HCT116 (cell line): ENCODE data around the gene CCDC85B. TPM values are rescaled to one million over a fixed set of nuclear protein-coding genes. Genes with fewer than 3 reads are reported as not detected.

Experiments used
- ATAC-seq: fragments of 200-7000 bp; cut with Tn5 transposase; 2 replicates; pipeline ENCODE4 v1.9.1; 2020; ENCODE audit warnings: mild to moderate bottlenecking, moderate library complexity
- BruUV-seq: library from RNA; stranded (reverse); fragments of 400-500 nt; replicated peaks from 2 replicates; lab custom pipeline; 2021; lab: Mats Ljungman, UMichigan
- CTCF ChIA-PET: fragments of 300-600 bp; sonication (Branson Sonifier 250); formaldehyde crosslinking; loops from one replicate; lab custom pipeline; 2021; ENCODE audit warnings: antibody characterized with exemption; lab: Charles Lee
- POLR2A ChIA-PET: fragments of 300-600, 350-600 bp; sonication (Branson Sonifier 250); formaldehyde crosslinking; loops from one replicate; lab custom pipeline; 2021; ENCODE audit warnings: antibody characterized with exemption; lab: Charles Lee
- RAD21 ChIA-PET, 2 experiments: fragments of 300-600 bp; sonication (Branson Sonifier 250); formaldehyde crosslinking; loops; one replicate each; lab custom pipeline; 2023; ENCODE audit warnings: low total read pairs in 2 of 2; ENCODE audit not compliant: uncharacterized antibody in 2 of 2, unreplicated experiment in 2 of 2, low non-redundant PET in 1 of 2; lab: Charles Lee
- DNase-seq: peaks from one replicate; pipeline ENCODE4 v3.0.0-alpha.2; 2010; ENCODE audit warnings: low read depth, low spot score
- H2AFZ ChIP-seq: fragments of 200-600 bp; shearing (Covaris generic), sonication (generic); 2 replicates; pipeline ENCODE4 v1.6.1; 2017; ENCODE audit warnings: low read depth, mixed run types, mixed read lengths, antibody characterized with exemption, low read length; ENCODE audit not compliant: poor library complexity, severe bottlenecking
- H3K27ac ChIP-seq: 2 replicates; pipeline ENCODE4 v1.5.1; 2012; ENCODE audit warnings: low read depth, low read length
- H3K27me3 ChIP-seq: fragments of 200-600 bp; sonication (generic); 2 replicates; pipeline ENCODE4 v1.6.1; 2016; ENCODE audit warnings: mixed run types, low read length, mixed read lengths; ENCODE audit not compliant: insufficient read depth
- H3K36me3 ChIP-seq, 2 experiments: fragments of 200-500 bp in 1 of 2; fragments of 200-600 bp in 1 of 2; sonication (Bioruptor generic) in 1 of 2; sonication (generic) in 1 of 2; 2 replicates each; pipeline versions ENCODE4 v1.5.1 to v1.6.1; 2014 to 2016; ENCODE audit warnings: low read length in 2 of 2, inconsistent platforms in 1 of 2, mixed read lengths in 1 of 2, mixed run types in 1 of 2; ENCODE audit not compliant: insufficient read depth in 2 of 2, control insufficient read depth in 1 of 2
- H3K4me1 ChIP-seq, 2 experiments: fragments of 200-600 bp in 1 of 2; sonication (generic) in 1 of 2; 2 replicates each; pipeline versions ENCODE4 v1.5.1 to v1.6.1; 2012 to 2017; ENCODE audit warnings: low read length in 2 of 2, inconsistent platforms in 1 of 2, mild to moderate bottlenecking in 1 of 2, mixed read lengths in 1 of 2, mixed run types in 1 of 2, moderate library complexity in 1 of 2; ENCODE audit not compliant: insufficient read depth in 2 of 2, control insufficient read depth in 1 of 2
- H3K4me2 ChIP-seq: fragments of 200-600 bp; sonication (generic); 2 replicates; pipeline ENCODE4 v1.6.1; 2017; ENCODE audit warnings: mixed run types, low read length, mixed read lengths
- H3K4me3 ChIP-seq, 2 experiments: fragments of 200-600 bp in 1 of 2; sonication (generic) in 1 of 2; replicated peaks in 1 of 2; 2 replicates each; pipeline ENCODE4 v1.5.1; 2011 to 2016; ENCODE audit warnings: low read length in 2 of 2, control low read depth in 1 of 2, low read depth in 1 of 2, mild to moderate bottlenecking in 1 of 2, mixed read lengths in 1 of 2, mixed run types in 1 of 2
- H3K79me2 ChIP-seq: fragments of 200-600 bp; sonication (generic); 2 replicates; pipeline ENCODE4 v1.6.1; 2017; ENCODE audit warnings: mild to moderate bottlenecking, mixed run types, low read length, moderate library complexity, mixed read lengths; ENCODE audit not compliant: insufficient read depth
- H3K9ac ChIP-seq: fragments of 200-600 bp; sonication (generic); 2 replicates; pipeline ENCODE4 v1.6.1; 2016; ENCODE audit warnings: low read length, mixed read lengths
- H3K9me2 ChIP-seq: fragments of 200-600 bp; sonication (generic), shearing (Covaris generic); 2 replicates; pipeline ENCODE4 v1.6.1; 2017; ENCODE audit warnings: mixed run types, mild to moderate bottlenecking, moderate library complexity; ENCODE audit not compliant: insufficient read depth
- H3K9me3 ChIP-seq, 2 experiments: fragments of 200-500 bp in 1 of 2; fragments of 200-600 bp in 1 of 2; sonication (Bioruptor generic) in 1 of 2; sonication (generic) in 1 of 2; 2 replicates each; pipeline ENCODE4 v1.6.1; 2014 to 2017; ENCODE audit warnings: low read length in 2 of 2, mixed read lengths in 2 of 2, inconsistent platforms in 1 of 2, low read depth in 1 of 2, mild to moderate bottlenecking in 1 of 2, mixed run types in 1 of 2, moderate library complexity in 1 of 2; ENCODE audit not compliant: control insufficient read depth in 1 of 2, insufficient read depth in 1 of 2
- H4K20me1 ChIP-seq: fragments of 200-600 bp; sonication (generic), shearing (Covaris generic); 2 replicates; pipeline ENCODE4 v1.6.1; 2017; ENCODE audit warnings: mixed run types, mild to moderate bottlenecking, moderate library complexity; ENCODE audit not compliant: insufficient read depth
- CEBPB ChIP-seq: IDR thresholded peaks from 2 replicates; pipeline ENCODE4 v1.6.1; 2012; ENCODE audit warnings: low read depth
- FOSL1 ChIP-seq: IDR thresholded peaks from 2 replicates; pipeline ENCODE4 v1.6.1; 2012; ENCODE audit warnings: low read depth
- JUND ChIP-seq: IDR thresholded peaks from 2 replicates; pipeline ENCODE4 v1.6.1; 2012
- POLR2AphosphoS5 ChIP-seq: IDR thresholded peaks from 2 replicates; pipeline ENCODE4 v1.6.1; 2011; ENCODE audit warnings: mild to moderate bottlenecking, low read depth, low read length, moderate library complexity
- ZFX ChIP-seq: fragments of 450-650 bp; IDR thresholded peaks from 2 replicates; pipeline ENCODE4 v1.6.1; 2017
- intact Hi-C: fragments of 100-400 bp; cut with micrococcal nuclease; formaldehyde crosslinking; loops from 2 replicates; pipeline ENCODE4 v1.10.0; 2022
- total RNA-seq: library from RNA; stranded (reverse); gene quantifications from one replicate; pipeline ENCODE4 v1.2.1, GENCODE V29; 2021; ENCODE audit not compliant: unreplicated experiment

CCDC85B gene
- total RNA-seq, 1 experiment from 2014 or later: 84.3 TPM

DNA sequence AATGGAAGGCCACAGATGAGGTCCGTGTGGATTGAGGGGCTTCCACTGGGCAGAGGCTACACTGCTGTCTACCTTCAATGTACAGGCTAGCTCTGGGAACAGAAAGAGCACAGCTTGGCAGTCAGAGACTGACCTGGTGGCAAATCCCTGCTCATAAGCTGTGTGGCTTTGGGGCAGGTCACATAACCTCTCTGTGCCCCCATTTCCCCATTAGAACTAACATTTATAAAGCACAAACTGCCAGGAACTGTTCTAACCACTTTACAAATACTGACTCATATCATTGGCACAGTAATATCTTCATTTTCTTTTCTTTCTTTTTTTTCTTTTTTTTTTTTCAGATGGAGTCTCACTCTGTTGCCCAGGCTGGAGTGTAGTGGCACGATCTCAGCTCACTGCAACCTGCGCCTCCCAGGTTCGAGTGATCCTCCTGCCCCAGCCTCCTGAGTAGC lies 6.6 kb downstream of the CCDC85B start:
- intact Hi-C loops: no loop called here
- DNase-seq: no peak
- POLR2A ChIA-PET: interaction anchor here (1.4 to 10.9 kb wide), 4 partner anchors 7 to 18 kb away, joined by 4 to 124 read pairs (median 15); partner anchors contain the start of genes CCDC85B and FIBP
- CTCF ChIA-PET: interaction anchor here (1.0 kb wide), 1 partner anchor 9 kb away, joined by 3 read pairs; the partner anchor contains the start of gene FIBP
- Histone ChIP-seq H3K4me1 (peaks cover 26 to 79% of the 10 kb centered on the region in 2 experiments), H3K9ac (peak overlapping the region; percentile 99), H2AFZ (no peak overlapping the region), H3K9me2 (no peaks in the 10 kb centered on the region), H3K27ac (peak overlapping the region; percentile 99), H4K20me1 (peaks cover 31% of the 10 kb centered on the region; the same call in 1 of the 2 replicates), H3K79me2 (peaks cover 86% of the 10 kb centered on the region), H3K27me3 (no peaks in the 10 kb centered on the region), H3K4me3 (peak overlapping the region in 1 of 2 experiments; percentile 90; a peak in 1 of 4 replicates), H3K36me3 (peaks cover 10 to 52% of the 10 kb centered on the region in 2 experiments; a peak in 3 of 4 replicates), H3K9me3 (no peaks in the 10 kb centered on the region), H3K4me2 (peak overlapping the region; percentile 71)
- ATAC-seq: no peak
- BruUV-seq: no TSS peak
- RAD21 ChIA-PET: no interaction called here
- TF ChIP-seq FOSL1: no peak
- TF ChIP-seq CEBPB: no peak
- peak; percentile 11; the same call in 1 of the 2 replicates for TF ChIP-seq POLR2AphosphoS5

DNA sequence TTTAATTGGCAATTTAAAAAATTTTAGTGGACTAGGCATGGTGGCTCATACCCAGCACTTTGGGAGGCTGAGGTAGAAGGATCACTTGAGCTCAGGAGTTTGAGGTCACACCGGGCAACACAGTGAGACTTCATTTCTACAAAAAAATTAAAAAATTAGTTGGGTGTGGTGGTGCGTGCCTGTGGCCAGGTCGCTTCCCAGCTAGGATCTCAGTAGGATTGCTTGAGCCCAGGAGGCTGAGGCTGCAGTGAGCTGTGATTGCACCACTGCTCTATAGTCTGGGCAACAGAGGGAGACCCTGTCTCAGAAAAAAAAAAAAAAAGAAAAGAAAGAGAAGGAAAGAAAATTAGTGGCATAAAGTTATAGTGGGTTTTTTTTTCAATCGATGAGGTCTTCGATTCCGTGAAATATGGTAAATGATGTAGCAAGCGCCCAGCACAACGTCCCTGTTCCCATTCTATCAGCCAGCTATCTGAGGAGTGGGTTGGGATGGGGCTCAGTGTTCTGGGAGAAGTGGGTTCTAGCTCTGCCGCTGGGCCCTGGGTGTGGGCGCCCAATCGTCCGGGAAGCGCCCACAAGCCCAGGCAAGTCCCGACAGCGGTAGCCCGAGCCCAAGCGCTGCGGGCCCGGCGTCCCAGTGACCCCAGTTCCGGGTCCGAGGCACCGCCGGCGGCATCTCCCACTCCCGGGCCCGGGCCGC lies 8.3 kb downstream of the CCDC85B start:
- Histone ChIP-seq H3K27ac (peak overlapping the region; percentile 99), H3K9ac (peak overlapping the region; percentile 99), H2AFZ (no peak overlapping the region), H3K9me2 (no peaks in the 10 kb centered on the region), H3K4me3 (peak overlapping the region; percentile 90 to 98), H3K9me3 (no peaks in the 10 kb centered on the region), H3K4me2 (peak overlapping the region; percentile 71), H3K79me2 (peaks cover 72% of the 10 kb centered on the region), H4K20me1 (peaks cover 31% of the 10 kb centered on the region; the same call in 1 of the 2 replicates), H3K4me1 (peaks cover 44 to 80% of the 10 kb centered on the region in 2 experiments), H3K27me3 (no peaks in the 10 kb centered on the region), H3K36me3 (peaks cover 10 to 46% of the 10 kb centered on the region in 2 experiments; a peak in 3 of 4 replicates)
- ATAC-seq (no peak), DNase-seq (no peak)
- intact Hi-C loops: no loop called here
- BruUV-seq: TSS peak; percentile 37
- TF ChIP-seq JUND (no peak), ZFX (peak; percentile 50; the same call in 1 of the 2 replicates)
- RAD21 ChIA-PET: interaction anchor here in 1 of 2 experiments (0.7 kb wide), 1 partner anchor 48 kb away, joined by 5 read pairs; no protein-coding TSS in a partner anchor
- POLR2A ChIA-PET: interaction anchor here (0.6 to 10.9 kb wide), 7 partner anchors 8 to 324 kb away, joined by 3 to 124 read pairs (median 5); partner anchors contain the start of genes CCDC85B and FIBP
- CTCF ChIA-PET: interaction anchor here (1.6 kb wide), 1 partner anchor 39 kb away, joined by 4 read pairs; no protein-coding TSS in a partner anchor
